KOPT-K1 (cell line): ENCODE data around the gene UPF2.

Source experiments
- H3K27ac ChIP-seq: fragments of 200-600 bp; sonication (generic); 2 replicates; pipeline ENCODE4 v1.5.1; 2016; ENCODE audit warnings: antibody characterized with exemption, mild to moderate bottlenecking, low read depth, low read length; ENCODE audit not compliant: poor library complexity, severe bottlenecking
- H3K36me3 ChIP-seq: fragments of 200-600 bp; sonication (generic); 2 replicates; pipeline ENCODE4 v1.5.1; 2017; ENCODE audit warnings: antibody characterized with exemption, mild to moderate bottlenecking, low read length, moderate library complexity; ENCODE audit not compliant: insufficient read depth
- H3K9me3 ChIP-seq: fragments of 200-600 bp; sonication (generic); 2 replicates; pipeline ENCODE4 v1.5.1; 2017; ENCODE audit warnings: antibody characterized with exemption, low read length, mild to moderate bottlenecking; ENCODE audit not compliant: insufficient read depth, poor library complexity, severe bottlenecking

The UPF2 gene

GRCh38 chr10:11959966-11960365 is 82.6 kb downstream of the UPF2 start:
- no peaks in the 10 kb centered on the region for H3K9me3 ChIP-seq
- H3K36me3 ChIP-seq: peaks cover 97% of the 10 kb centered on the region
- H3K27ac ChIP-seq: no peak overlapping the region

- H3K27ac ChIP-seq: no peak overlapping the region
- peaks cover 97% of the 10 kb centered on the region for H3K36me3 ChIP-seq
- no peaks in the 10 kb centered on the region for H3K9me3 ChIP-seq
Observed at GRCh38 chr10:11958956-11959355, 83.7 kb downstream of the UPF2 start.

GRCh38 chr10:11951695-11952094 is 90.9 kb downstream of the UPF2 start:
- Histone ChIP-seq H3K9me3 (no peaks in the 10 kb centered on the region), H3K36me3 (peaks cover 91% of the 10 kb centered on the region), H3K27ac (no peak overlapping the region)

- H3K27ac ChIP-seq: no peak overlapping the region
- no peaks in the 10 kb centered on the region for H3K9me3 ChIP-seq
- peaks cover 85% of the 10 kb centered on the region for H3K36me3 ChIP-seq
Observed at GRCh38 chr10:11950325-11951018, 92.1 kb downstream of the UPF2 start.

- Histone ChIP-seq H3K27ac (no peak overlapping the region), H3K36me3 (peaks cover 80% of the 10 kb centered on the region), H3K9me3 (no peaks in the 10 kb centered on the region)
Observed at GRCh38 chr10:11949152-11949551, 93.5 kb downstream of the UPF2 start.

- Histone ChIP-seq H3K27ac (no peak overlapping the region), H3K9me3 (no peaks in the 10 kb centered on the region), H3K36me3 (peaks cover 85% of the 10 kb centered on the region)
Observed at GRCh38 chr10:11946652-11947051, 96.0 kb downstream of the UPF2 start.

- Histone ChIP-seq H3K9me3 (no peaks in the 10 kb centered on the region), H3K36me3 (peaks cover 74% of the 10 kb centered on the region), H3K27ac (no peak overlapping the region)
Observed at GRCh38 chr10:11936389-11937152, 106.0 kb downstream of the UPF2 start.

GRCh38 chr10:11934262-11934661 is 108.3 kb downstream of the UPF2 start:
- Histone ChIP-seq H3K27ac (no peak overlapping the region), H3K9me3 (no peaks in the 10 kb centered on the region), H3K36me3 (peaks cover 76% of the 10 kb centered on the region)

- Histone ChIP-seq H3K36me3 (peaks cover 77% of the 10 kb centered on the region), H3K9me3 (no peaks in the 10 kb centered on the region), H3K27ac (no peak overlapping the region)
Observed at GRCh38 chr10:11933577-11934223, 108.9 kb downstream of the UPF2 start.

- Histone ChIP-seq H3K27ac (no peak overlapping the region), H3K9me3 (no peaks in the 10 kb centered on the region), H3K36me3 (peaks cover 89% of the 10 kb centered on the region)
Observed at GRCh38 chr10:11931038-11931437, 111.6 kb downstream of the UPF2 start.

GRCh38 chr10:11930312-11930978 is 112.2 kb downstream of the UPF2 start:
- H3K36me3 ChIP-seq: peaks cover 89% of the 10 kb centered on the region

GRCh38 chr10:11927746-11928145 is 114.9 kb downstream of the UPF2 start:
- H3K36me3 ChIP-seq: peaks cover 88% of the 10 kb centered on the region

More at GRCh38 chr10:11930312-11930978, 112.2 kb downstream of the UPF2 start:
- no peak overlapping the region for H3K27ac ChIP-seq
- no peaks in the 10 kb centered on the region for H3K9me3 ChIP-seq

GRCh38 chr10:11921800-11922392 is 120.7 kb downstream of the UPF2 start:
- no peak overlapping the region for H3K27ac ChIP-seq
- peaks cover 71% of the 10 kb centered on the region for H3K36me3 ChIP-seq
- H3K9me3 ChIP-seq: no peaks in the 10 kb centered on the region

More at GRCh38 chr10:11927746-11928145, 114.9 kb downstream of the UPF2 start:
- no peak overlapping the region for H3K27ac ChIP-seq
- H3K9me3 ChIP-seq: no peaks in the 10 kb centered on the region

- Histone ChIP-seq H3K27ac (no peak overlapping the region), H3K36me3 (peaks cover 49% of the 10 kb centered on the region), H3K9me3 (no peaks in the 10 kb centered on the region)
Observed at GRCh38 chr10:11919271-11919670, 123.3 kb downstream of the UPF2 start.
